Psoas muscle (tissue), 8 donors: ENCODE data around the gene PFKP. TPM values are rescaled to one million over a fixed set of nuclear protein-coding genes. Genes with fewer than 3 reads are reported as not detected.

Experiments used
- ATAC-seq, 4 donors: fragments of 200-7000 bp; cut with Tn5 transposase; one replicate each; pipeline ENCODE4 v1.9.1; 2020; ENCODE audit warnings: moderate library complexity in 3 of 4, mild to moderate bottlenecking in 2 of 4
- DNase-seq, 2 donors: peaks; one replicate each; pipeline ENCODE4 v3.0.0-alpha.2; 2020
- H3K27ac ChIP-seq: fragments of 200-600 bp; one replicate; pipeline ENCODE4 v1.8.0; 2022
- H3K27me3 ChIP-seq, 3 donors: fragments of 200-600 bp in 1 of 3; one replicate each; pipeline versions ENCODE4 v1.6.1 to v1.8.0; 2013 to 2022; ENCODE audit warnings: low read length in 2 of 3, mild to moderate bottlenecking in 2 of 3, moderate library complexity in 1 of 3; ENCODE audit not compliant: insufficient read depth in 3 of 3
- H3K36me3 ChIP-seq, 2 donors: fragments of 200-600 bp in 1 of 2; one replicate each; pipeline versions ENCODE4 v1.6.1 to v1.8.0; 2013 to 2022; ENCODE audit warnings: low read depth in 1 of 2, mild to moderate bottlenecking in 1 of 2, moderate library complexity in 1 of 2; ENCODE audit not compliant: insufficient read depth in 1 of 2
- H3K4me1 ChIP-seq: fragments of 200-600 bp; one replicate; pipeline ENCODE4 v1.8.0; 2022
- H3K4me3 ChIP-seq: fragments of 200-600 bp; one replicate; pipeline ENCODE4 v1.8.0; 2022; ENCODE audit warnings: mild to moderate bottlenecking
- H3K9me3 ChIP-seq: fragments of 200-600 bp; one replicate; pipeline ENCODE4 v1.8.0; 2022
- CTCF ChIP-seq: fragments of 200-600 bp; IDR thresholded peaks from one replicate; pipeline ENCODE4 v1.8.0; 2022; ENCODE audit warnings: antibody characterized with exemption
- WGBS, 3 donors: extraction: QIAGEN DNeasy Blood & Tissue Kit; methylation state at CpG; one replicate each; pipeline versions ENCODE4 v1.1.6 to v1.1.7; 2013; 5-methylcytosine and 5-hydroxymethylcytosine counted together
- intact Hi-C, 2 donors: fragments of 100-400 bp; cut with DNase I; formaldehyde crosslinking; loops; one replicate each; pipeline versions ENCODE4 v1.11.0 to v1.14.2; 2022
- polyA plus RNA-seq, 3 donors: library from polyadenylated mRNA; stranded (reverse); fragments of 200-250 nt; gene quantifications; one replicate each; pipeline ENCODE4 v1.2.3, GENCODE V29; 2013
- total RNA-seq, 4 donors: library from RNA; stranded (reverse); fragmentation: NEBNext Ultra II Directional in 2 of 4; extraction: Animal tissue kit (Norgen Biotek cat#: 25700) in 2 of 4; gene quantifications; one replicate each; pipeline versions ENCODE4 v1.2.1 to v1.2.4, GENCODE V29; 2021 to 2023
- donor health status: healthy with polysubstance abuse.
- donor health status: DM: no; HTN: no; CAD: no; lungs with moderate emphysema.
- donor health status: Bipolar disorder and iron deficiency.
- donor health status: healthy.
- donor health status: DM: yes; HTN: yes; CAD: no.
- donor health status: DM: no; HTN: no; CAD: no.
- donor health status: DM: no; HTN: no; CAD: no.
- donor health status: DM: yes; HTN: yes; CAD: no.

PFKP gene
- total and polyA plus RNA-seq, 7 donors, result 12.2 to 104 (median 33.4) TPM

- 81 to 88% (median 86%) methylated on average over 5 of the region's 5 CpGs for WGBS, 3 donors
- intact Hi-C loops, result no loop called here
- Histone ChIP-seq H3K36me3 (no peaks in the 10 kb centered on the region), H3K27me3 (no peaks in the 10 kb centered on the region), H3K4me1 (no peaks in the 10 kb centered on the region), H3K9me3 (no peaks in the 10 kb centered on the region), H3K27ac (peak overlapping the region; percentile 66), H3K4me3 (no peak overlapping the region)
- no peak for TF ChIP-seq CTCF
- no peak for ATAC-seq
- DNase-seq, result no peak
Measured at GRCh38 chr10:3094609-3095036, 27.3 kb downstream of the PFKP start.

GRCh38 chr10:3095373-3096139, 28.2 kb downstream of the PFKP start:
- Histone ChIP-seq H3K27ac (peak overlapping the region; percentile 66), H3K36me3 (no peaks in the 10 kb centered on the region), H3K9me3 (no peaks in the 10 kb centered on the region), H3K27me3 (no peaks in the 10 kb centered on the region), H3K4me1 (no peaks in the 10 kb centered on the region), H3K4me3 (no peak overlapping the region)
- 27 to 37% (median 28%) methylated on average over 17 of the region's 17 CpGs for WGBS, 3 donors
- peak; percentile 62 to 77 (median 68) for ATAC-seq
- DNase-seq, result no peak
- no peak for TF ChIP-seq CTCF
- intact Hi-C loops, result no loop called here

GRCh38 chr10:3096149-3096548, 28.8 kb downstream of the PFKP start:
- TF ChIP-seq CTCF, result no peak
- Histone ChIP-seq H3K36me3 (no peaks in the 10 kb centered on the region), H3K27ac (peak overlapping the region; percentile 66), H3K4me1 (no peaks in the 10 kb centered on the region), H3K27me3 (no peaks in the 10 kb centered on the region), H3K9me3 (no peaks in the 10 kb centered on the region), H3K4me3 (peak overlapping the region; percentile 7)
- no peak for ATAC-seq
- no peak for DNase-seq
- intact Hi-C loops, result no loop called here
- WGBS, 3 donors, result 68 to 79% (median 78%) methylated on average over 16 of the region's 16 CpGs

- TF ChIP-seq CTCF, result no peak
- Histone ChIP-seq H3K36me3 (no peaks in the 10 kb centered on the region), H3K9me3 (no peaks in the 10 kb centered on the region), H3K4me1 (no peaks in the 10 kb centered on the region), H3K4me3 (no peak overlapping the region), H3K27ac (no peak overlapping the region), H3K27me3 (no peaks in the 10 kb centered on the region)
- ATAC-seq, result no peak
- intact Hi-C loops, result no loop called here
- DNase-seq, result no peak
- 90 to 93% (median 93%) methylated on average over 9 of the region's 9 CpGs for WGBS, 3 donors
Measured at GRCh38 chr10:3097160-3097559, 29.8 kb downstream of the PFKP start.

- Histone ChIP-seq H3K27ac (no peak overlapping the region), H3K27me3 (no peaks in the 10 kb centered on the region), H3K9me3 (no peaks in the 10 kb centered on the region), H3K4me1 (no peaks in the 10 kb centered on the region), H3K36me3 (no peaks in the 10 kb centered on the region), H3K4me3 (no peak overlapping the region)
- no peak for ATAC-seq
- no peak for TF ChIP-seq CTCF
- WGBS, 3 donors, result 77 to 80% (median 79%) methylated on average over 11 of the region's 11 CpGs
- intact Hi-C loops, result no loop called here
- no peak for DNase-seq
Measured at GRCh38 chr10:3098689-3099088, 31.3 kb downstream of the PFKP start.
